ENCODE data around the gene RPL36AL. TPM values are rescaled to one million over a fixed set of nuclear protein-coding genes. Genes with fewer than 3 reads are reported as not detected.

The RPL36AL gene
- total RNA-seq, 2 donors from 2014 or later: 129 to 162 TPM

DNA sequence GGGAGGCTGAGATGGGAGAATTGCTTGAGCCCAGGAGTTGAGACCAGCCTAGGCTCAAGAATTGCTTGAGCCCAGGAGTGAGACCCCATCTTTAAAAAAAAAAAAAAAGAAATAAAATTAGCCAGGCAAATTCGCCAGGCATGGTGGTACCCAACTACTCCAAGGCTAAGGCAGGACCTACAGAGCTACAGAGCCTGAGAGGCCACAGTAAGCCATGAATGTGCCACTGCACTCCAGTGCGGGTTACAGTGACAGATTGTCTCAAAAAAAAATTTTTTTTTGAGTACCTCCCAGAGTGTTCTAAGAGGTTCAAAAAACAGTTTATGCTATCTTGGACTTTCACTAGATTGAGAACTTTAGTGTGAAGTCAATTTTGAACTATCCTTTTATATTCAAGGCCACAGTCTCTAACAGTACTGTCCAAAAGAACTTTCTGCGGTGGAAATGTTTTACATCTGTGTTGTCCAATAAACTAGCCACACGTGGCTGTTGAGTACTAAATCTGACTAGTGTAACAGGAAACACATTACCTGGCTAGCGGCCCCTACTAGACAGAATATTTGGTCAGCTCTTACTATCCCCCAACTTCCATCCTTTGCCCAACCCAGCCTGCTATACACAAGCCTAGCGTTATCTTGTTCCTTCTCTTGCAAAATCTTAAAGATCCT lies 2.4 kb downstream of the RPL36AL start:
- intact Hi-C loops (cut with DNase I): no loop called here
- H3K36me3 ChIP-seq (replicated peaks in 1 of 2; ENCODE audit: insufficient read depth in 1 of 2, low read depth in 2 of 2): peaks cover 0 to 6% of the 10 kb centered on the region in 2 donors
- peaks cover 27% of the 10 kb centered on the region for H3K4me1 ChIP-seq
- 79 to 88% methylated on average over 6 of the region's 6 CpGs for WGBS, 2 donors
- TF ChIP-seq, protein P1, sequence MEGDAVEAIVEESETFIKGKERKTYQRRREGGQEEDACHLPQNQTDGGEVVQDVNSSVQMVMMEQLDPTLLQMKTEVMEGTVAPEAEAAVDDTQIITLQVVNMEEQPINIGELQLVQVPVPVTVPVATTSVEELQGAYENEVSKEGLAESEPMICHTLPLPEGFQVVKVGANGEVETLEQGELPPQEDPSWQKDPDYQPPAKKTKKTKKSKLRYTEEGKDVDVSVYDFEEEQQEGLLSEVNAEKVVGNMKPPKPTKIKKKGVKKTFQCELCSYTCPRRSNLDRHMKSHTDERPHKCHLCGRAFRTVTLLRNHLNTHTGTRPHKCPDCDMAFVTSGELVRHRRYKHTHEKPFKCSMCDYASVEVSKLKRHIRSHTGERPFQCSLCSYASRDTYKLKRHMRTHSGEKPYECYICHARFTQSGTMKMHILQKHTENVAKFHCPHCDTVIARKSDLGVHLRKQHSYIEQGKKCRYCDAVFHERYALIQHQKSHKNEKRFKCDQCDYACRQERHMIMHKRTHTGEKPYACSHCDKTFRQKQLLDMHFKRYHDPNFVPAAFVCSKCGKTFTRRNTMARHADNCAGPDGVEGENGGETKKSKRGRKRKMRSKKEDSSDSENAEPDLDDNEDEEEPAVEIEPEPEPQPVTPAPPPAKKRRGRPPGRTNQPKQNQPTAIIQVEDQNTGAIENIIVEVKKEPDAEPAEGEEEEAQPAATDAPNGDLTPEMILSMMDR (IDR thresholded peaks at IDR 0.05): no peak
- no peak for TF ChIP-seq POLR2A (IDR thresholded peaks at IDR 0.05)
- H3K27ac ChIP-seq: no peak overlapping the region
- ATAC-seq (no peak), DNase-seq (no peak)
- no peak overlapping the region for H3K4me3 ChIP-seq
- H3K9me3 ChIP-seq: no peaks in the 10 kb centered on the region
- H3K27me3 ChIP-seq: no peaks in the 10 kb centered on the region

DNA sequence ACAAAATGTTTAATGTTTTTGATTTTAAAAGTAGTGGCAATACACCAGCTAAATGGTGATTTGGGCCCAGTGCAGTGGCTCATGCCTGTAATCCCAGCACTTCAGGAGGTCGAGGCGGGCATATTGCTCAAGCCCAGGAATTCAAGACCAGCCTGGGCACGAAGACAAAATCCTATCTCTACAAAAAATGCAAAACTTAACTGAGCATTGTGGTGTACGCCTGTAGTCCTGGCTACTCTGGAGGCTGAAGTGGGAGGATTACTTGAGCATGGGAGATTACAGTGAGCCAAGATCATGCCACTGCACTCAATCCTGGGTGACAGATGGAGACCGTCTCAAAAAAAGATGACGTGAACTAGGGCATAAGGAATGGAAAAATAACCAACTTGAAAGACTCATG lies 4.7 kb downstream of the RPL36AL start:
- H3K4me1 ChIP-seq: peaks cover 13% of the 10 kb centered on the region
- ATAC-seq: no peak
- 76 to 81% methylated on average over 6 of the region's 6 CpGs for WGBS, 2 donors
- peaks cover 0 to 6% of the 10 kb centered on the region in 2 donors for H3K36me3 ChIP-seq (replicated peaks in 1 of 2; ENCODE audit: insufficient read depth in 1 of 2, low read depth in 2 of 2)
- H3K27me3 ChIP-seq: no peaks in the 10 kb centered on the region
- no peak overlapping the region for H3K27ac ChIP-seq
- no peaks in the 10 kb centered on the region for H3K9me3 ChIP-seq
- TF ChIP-seq POLR2A (IDR thresholded peaks at IDR 0.05): no peak
- TF ChIP-seq, protein P1 (IDR thresholded peaks at IDR 0.05): no peak
- no peak for DNase-seq
- intact Hi-C loops (cut with DNase I): no loop called here
- H3K4me3 ChIP-seq: no peak overlapping the region

DNA sequence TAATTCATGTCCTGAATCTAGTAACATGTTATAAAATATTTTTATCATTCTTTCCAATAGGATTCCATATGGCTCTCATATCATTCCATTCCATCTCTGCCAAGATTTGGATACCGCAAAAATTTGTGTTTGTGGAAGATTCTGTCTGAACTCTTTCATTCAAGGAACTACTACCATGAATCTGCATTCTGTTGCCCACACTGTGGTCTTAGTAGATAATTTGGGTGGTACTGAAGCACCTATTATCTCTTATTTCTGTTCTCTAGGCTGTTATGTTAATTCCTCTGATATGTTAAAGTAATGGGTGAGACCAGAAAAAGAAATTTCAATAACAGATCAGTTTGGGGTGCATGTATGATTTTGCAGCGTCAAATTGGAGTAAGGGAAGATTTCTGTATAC lies 6.2 kb downstream of the RPL36AL start:
- TF ChIP-seq, protein P1 (IDR thresholded peaks at IDR 0.05): no peak
- no peak for TF ChIP-seq POLR2A (IDR thresholded peaks at IDR 0.05)
- no peaks in the 10 kb centered on the region for H3K27me3 ChIP-seq
- H3K4me3 ChIP-seq: no peak overlapping the region
- WGBS, 2 donors: 73 to 77% methylated on average over 2 of the region's 2 CpGs
- DNase-seq: no peak
- ATAC-seq: no peak
- H3K9me3 ChIP-seq: no peaks in the 10 kb centered on the region
- peaks cover 13% of the 10 kb centered on the region for H3K4me1 ChIP-seq
- no peak overlapping the region for H3K27ac ChIP-seq
- H3K36me3 ChIP-seq (replicated peaks in 1 of 2; ENCODE audit: insufficient read depth in 1 of 2, low read depth in 2 of 2): peaks cover 0 to 6% of the 10 kb centered on the region in 2 donors
- intact Hi-C loops (cut with DNase I): no loop called here

DNA sequence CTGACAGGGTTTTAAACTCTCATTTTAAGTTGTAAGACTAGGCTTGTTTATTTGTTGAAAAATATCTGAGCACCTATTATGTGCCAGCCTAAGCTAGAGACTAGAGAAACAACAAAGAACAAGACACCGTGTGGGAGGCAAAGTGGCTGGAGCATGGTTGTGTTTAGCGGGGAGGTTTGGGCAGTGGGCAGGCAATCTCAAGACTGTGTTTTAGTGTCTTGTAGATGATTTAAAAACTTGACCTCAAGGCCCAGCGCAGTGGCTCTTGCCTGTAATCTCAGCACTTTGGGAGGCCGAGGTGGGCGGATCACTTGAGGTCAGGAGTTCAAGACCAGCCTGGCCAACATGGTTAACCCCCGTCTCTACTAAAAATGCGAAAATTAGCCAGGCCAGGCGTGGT lies 7.8 kb downstream of the RPL36AL start:
- ATAC-seq (no peak), DNase-seq (no peak)
- WGBS, 2 donors: 89 to 94% methylated on average over 7 to 8 of the region's 8 CpGs
- Histone ChIP-seq H3K9me3 (no peaks in the 10 kb centered on the region), H3K36me3 (replicated peaks in 1 of 2; ENCODE audit: insufficient read depth in 1 of 2, low read depth in 2 of 2) (no peaks in the 10 kb centered on the region), H3K27me3 (no peaks in the 10 kb centered on the region), H3K27ac (no peak overlapping the region), H3K4me1 (peaks cover 3% of the 10 kb centered on the region), H3K4me3 (no peak overlapping the region)
- TF ChIP-seq, protein P1 (IDR thresholded peaks at IDR 0.05): no peak
- no peak for TF ChIP-seq POLR2A (IDR thresholded peaks at IDR 0.05)
- intact Hi-C loops (cut with DNase I): no loop called here

DNA sequence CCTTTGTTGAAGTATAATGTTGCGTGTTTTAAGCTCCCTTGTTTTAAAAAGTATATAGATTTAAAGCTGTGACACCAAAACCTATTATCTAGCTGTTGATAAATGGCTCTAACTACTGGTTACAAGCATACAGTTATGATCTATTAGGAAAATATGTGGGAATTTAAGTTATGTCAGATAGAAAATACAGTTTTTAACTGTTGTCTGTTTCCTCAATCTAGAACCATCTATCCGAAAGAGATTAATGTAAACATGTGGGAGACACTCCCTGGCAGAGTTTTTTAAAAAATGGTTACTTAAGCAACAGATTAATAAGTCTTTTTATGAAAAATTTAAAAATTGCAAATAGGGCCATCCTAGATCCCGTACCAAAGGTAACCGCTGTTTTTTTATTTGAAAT lies 8.2 kb downstream of the RPL36AL start:
- intact Hi-C loops (cut with DNase I): no loop called here
- Histone ChIP-seq H3K27me3 (no peaks in the 10 kb centered on the region), H3K4me3 (no peak overlapping the region), H3K27ac (no peak overlapping the region), H3K36me3 (replicated peaks in 1 of 2; ENCODE audit: insufficient read depth in 1 of 2, low read depth in 2 of 2) (no peaks in the 10 kb centered on the region), H3K9me3 (no peaks in the 10 kb centered on the region), H3K4me1 (no peaks in the 10 kb centered on the region)
- DNase-seq (no peak), ATAC-seq (no peak)
- TF ChIP-seq, protein P1 (IDR thresholded peaks at IDR 0.05): no peak
- no peak for TF ChIP-seq POLR2A (IDR thresholded peaks at IDR 0.05)
- 90 to 95% methylated on average over 4 of the region's 4 CpGs for WGBS, 2 donors
